ENCODE measurements around the gene COL20A1. TPM values are rescaled to one million over a fixed set of nuclear protein-coding genes. Genes with fewer than 3 reads are reported as not detected.

COL20A1 gene
- total RNA-seq, 1 experiment from 2014 or later = 2.3 TPM

DNA sequence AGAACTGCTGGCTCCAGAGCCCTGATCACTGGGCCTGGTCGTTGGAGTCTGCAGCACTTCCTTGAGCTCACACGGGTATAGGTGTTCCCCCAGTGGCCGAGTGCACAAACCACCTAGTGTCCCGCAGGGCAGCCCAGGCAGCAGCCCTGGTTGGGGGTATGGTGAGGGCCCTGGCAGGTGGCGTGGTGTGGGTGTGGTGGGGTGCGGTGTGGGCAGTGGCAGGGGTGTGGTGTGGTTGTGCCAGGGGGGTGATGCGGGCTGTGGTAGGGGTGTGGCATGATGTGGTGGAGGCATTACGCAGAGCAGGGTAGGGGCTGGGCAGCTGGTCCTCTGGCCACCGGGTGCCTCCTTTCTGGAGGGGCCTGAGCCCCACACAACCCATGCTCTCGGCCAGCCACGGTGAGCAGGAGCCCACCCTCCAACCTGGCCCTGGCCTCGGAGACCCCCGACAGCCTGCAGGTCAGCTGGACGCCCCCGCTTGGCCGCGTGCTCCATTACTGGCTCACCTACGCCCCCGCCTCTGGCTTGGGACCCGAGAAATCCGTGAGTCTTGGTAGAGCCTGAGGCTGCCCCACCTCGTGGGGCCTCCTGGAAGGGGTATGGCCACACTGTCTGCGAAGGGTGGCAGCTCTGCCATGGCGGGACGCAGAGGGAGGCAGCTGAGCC, 20.5 kb downstream of the COL20A1 start:
- Histone ChIP-seq H2AK5ac (ENCODE audit: insufficient read length, low read length) (no peak overlapping the region), H3K23ac (ENCODE audit: insufficient read length, low read depth, low read length) (no peak overlapping the region), H3K9me3 (ENCODE audit: control insufficient read depth, low read depth, low read length) (no peaks in the 10 kb centered on the region), H3K4ac (ENCODE audit: low read depth, low read length) (no peak overlapping the region), H3K56ac (ENCODE audit: insufficient read length, low read depth, low read length) (no peak overlapping the region), H3K4me1 (ENCODE audit: insufficient read depth, low read length) (no peaks in the 10 kb centered on the region), H3K9ac (ENCODE audit: extremely low read depth, insufficient read length, low read length) (no peak overlapping the region), H3T11ph (ENCODE audit: low read length) (no peak overlapping the region), H3K27ac (ENCODE audit: insufficient read length, low read depth, low read length) (no peak overlapping the region), H3K79me2 (ENCODE audit: insufficient read depth, low read length) (no peaks in the 10 kb centered on the region), H4K8ac (replicated peaks; ENCODE audit: insufficient read length, low read depth, low read length) (no peak overlapping the region), H3K18ac (ENCODE audit: insufficient read length, low read depth, low read length) (no peak overlapping the region), H2BK20ac (ENCODE audit: low read depth, low read length, poor library complexity, severe bottlenecking) (no peak overlapping the region), H2BK12ac (ENCODE audit: insufficient read length, low read depth, low read length) (no peak overlapping the region), H2BK15ac (ENCODE audit: low read depth, low read length) (no peak overlapping the region), H3K23me2 (ENCODE audit: insufficient read length, low read depth, low read length, poor library complexity, severe bottlenecking) (no peaks in the 10 kb centered on the region), H2AFZ (ENCODE audit: low read length) (no peak overlapping the region), H3K14ac (ENCODE audit: insufficient read depth, low read length) (no peak overlapping the region; the same call in 1 of the 2 replicates), H4K5ac (ENCODE audit: insufficient read length, low read depth, low read length) (no peak overlapping the region), H2BK120ac (ENCODE audit: low read depth, low read length, poor library complexity, severe bottlenecking) (no peak overlapping the region), H3K4me2 (ENCODE audit: insufficient read depth, insufficient read length, low read length) (no peak overlapping the region), H2BK5ac (ENCODE audit: insufficient read length, low read length) (no peak overlapping the region), H3K79me1 (ENCODE audit: insufficient read depth, low read depth, low read length, poor library complexity, severe bottlenecking) (no peaks in the 10 kb centered on the region), H3K27me3 (ENCODE audit: insufficient read depth, low read length) (no peaks in the 10 kb centered on the region), H4K91ac (ENCODE audit: insufficient read length, low read depth, low read length) (no peak overlapping the region), H4K20me1 (ENCODE audit: control insufficient read depth, insufficient read depth, insufficient read length) (no peaks in the 10 kb centered on the region)
- no peak for DNase-seq
- TF ChIP-seq, protein P1, sequence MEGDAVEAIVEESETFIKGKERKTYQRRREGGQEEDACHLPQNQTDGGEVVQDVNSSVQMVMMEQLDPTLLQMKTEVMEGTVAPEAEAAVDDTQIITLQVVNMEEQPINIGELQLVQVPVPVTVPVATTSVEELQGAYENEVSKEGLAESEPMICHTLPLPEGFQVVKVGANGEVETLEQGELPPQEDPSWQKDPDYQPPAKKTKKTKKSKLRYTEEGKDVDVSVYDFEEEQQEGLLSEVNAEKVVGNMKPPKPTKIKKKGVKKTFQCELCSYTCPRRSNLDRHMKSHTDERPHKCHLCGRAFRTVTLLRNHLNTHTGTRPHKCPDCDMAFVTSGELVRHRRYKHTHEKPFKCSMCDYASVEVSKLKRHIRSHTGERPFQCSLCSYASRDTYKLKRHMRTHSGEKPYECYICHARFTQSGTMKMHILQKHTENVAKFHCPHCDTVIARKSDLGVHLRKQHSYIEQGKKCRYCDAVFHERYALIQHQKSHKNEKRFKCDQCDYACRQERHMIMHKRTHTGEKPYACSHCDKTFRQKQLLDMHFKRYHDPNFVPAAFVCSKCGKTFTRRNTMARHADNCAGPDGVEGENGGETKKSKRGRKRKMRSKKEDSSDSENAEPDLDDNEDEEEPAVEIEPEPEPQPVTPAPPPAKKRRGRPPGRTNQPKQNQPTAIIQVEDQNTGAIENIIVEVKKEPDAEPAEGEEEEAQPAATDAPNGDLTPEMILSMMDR (conservative IDR thresholded peaks at IDR 0.05) = no peak
- peaks cover 4% of the 10 kb centered on the region in 2 experiments; a peak in 3 of 4 replicates for H3K4me1 Mint-ChIP-seq
- H3K27ac Mint-ChIP-seq = peak overlapping the region in 1 of 3 experiments; percentile 80; a peak in 1 of 7 replicates
- H3K4me3 Mint-ChIP-seq = no peak overlapping the region
- no peaks in the 10 kb centered on the region for H3K9me3 Mint-ChIP-seq
- no peaks in the 10 kb centered on the region; the same call in 1 of the 2 replicates for H3K27me3 Mint-ChIP-seq (ENCODE audit: low read depth)
- H3K36me3 Mint-ChIP-seq (ENCODE audit: insufficient read depth in 1 of 3, low read depth in 3 of 3) = no peaks in the 10 kb centered on the region
- WGBS (ENCODE audit: extremely low coverage, insufficient read length, low lambda C conversion rate) = no CpG with 5 or more reads among the region's 25 CpGs

Measured in H9 (cell line).